Measurements from ENCODE around the gene DSN1.

- TF ChIP-seq GATA3 (IDR thresholded peaks at IDR 0.05; ENCODE audit: low read depth, low read length) = no peak
- TF ChIP-seq GATA2 (IDR thresholded peaks at IDR 0.05; ENCODE audit: low read depth, low read length) = no peak
These were observed 18.3 kb upstream of the DSN1 start for GRCh38 chr20:36791862-36792261.

All from SH-SY5Y (cell line).